Measurements from ENCODE around the gene SLC36A3. TPM values are rescaled to one million over a fixed set of nuclear protein-coding genes. Genes with fewer than 3 reads are reported as not detected.
A peak's percentile ranks its signal among the peaks of the same experiment; 100 is the strongest.
"Not testable (repeated sequence)": the region's sequence is repeated elsewhere in the genome, so short reads cannot be mapped to it uniquely, and the experiment has no call there.

The SLC36A3 gene
- total RNA-seq, 1 donor from 2014 or later = not detected

GRCh38 chr5:151239237-151239861 lies 64.2 kb downstream of the SLC36A3 start:
- Histone ChIP-seq H3K4me1 (peaks cover 0 to 4% of the 10 kb centered on the region in 2 donors), H3K4me3 (peak overlapping the region; percentile 37 to 45), H3K36me3 (no peaks in the 10 kb centered on the region), H3K27me3 (no peaks in the 10 kb centered on the region), H3K9me3 (no peaks in the 10 kb centered on the region), H3K27ac (peak overlapping the region; percentile 48 to 53)
- intact Hi-C loops (cut with DNase I) = loop anchor here (1.0 to 5.0 kb wide), 2 partner anchors 72 to 113 kb away; no protein-coding TSS in a partner anchor
- DNase-seq (ENCODE audit: low spot score in 2 of 2) = peak in 1 of 2 donors; percentile 90
- TF ChIP-seq CTCF (IDR thresholded peaks at IDR 0.05) = peak; percentile 72 to 92 (median 74)

DNA sequence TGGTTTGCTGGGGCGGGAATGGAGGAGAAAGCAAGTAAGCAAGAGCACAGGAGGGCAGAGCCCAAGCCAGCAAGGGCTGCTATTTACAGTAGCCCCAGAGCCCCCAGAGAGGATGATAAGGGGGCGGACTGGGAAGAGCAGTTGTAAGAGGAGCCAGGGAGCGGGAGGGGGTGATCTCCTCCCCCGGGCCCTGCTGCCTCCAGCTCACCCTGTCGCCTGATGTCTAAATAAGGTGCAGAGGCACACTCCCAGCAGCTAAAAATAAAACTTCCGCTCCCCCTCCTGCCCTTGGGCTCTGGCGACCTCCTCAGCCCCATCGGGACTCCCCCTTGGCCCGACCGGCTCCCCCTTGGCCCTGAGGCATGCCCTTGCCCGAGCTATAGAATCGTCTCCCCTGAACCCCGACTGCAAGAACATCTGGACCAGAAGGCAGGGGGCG lies 65.2 kb downstream of the SLC36A3 start:
- peak in 1 of 2 donors; percentile 74 for DNase-seq (ENCODE audit: low spot score in 2 of 2)
- H3K4me3 ChIP-seq = peak overlapping the region; percentile 37 to 45
- H3K4me1 ChIP-seq = peaks cover 0 to 4% of the 10 kb centered on the region in 2 donors
- H3K36me3 ChIP-seq = no peaks in the 10 kb centered on the region
- H3K27me3 ChIP-seq = no peaks in the 10 kb centered on the region
- intact Hi-C loops (cut with DNase I) = loop anchor here (1.0 to 5.0 kb wide), 2 partner anchors 15 to 71 kb away; no protein-coding TSS in a partner anchor
- peak overlapping the region; percentile 48 to 53 for H3K27ac ChIP-seq
- TF ChIP-seq CTCF (IDR thresholded peaks at IDR 0.05) = peak in 1 of 3 experiments; percentile 5
- no peaks in the 10 kb centered on the region for H3K9me3 ChIP-seq

GRCh38 chr5:151237685-151238084 lies 65.9 kb downstream of the SLC36A3 start:
- intact Hi-C loops (cut with DNase I) = loop anchor here (1.0 to 5.0 kb wide), 2 partner anchors 14 to 70 kb away; no protein-coding TSS in a partner anchor
- Histone ChIP-seq H3K4me3 (no peak overlapping the region), H3K4me1 (peaks cover 0 to 4% of the 10 kb centered on the region in 2 donors), H3K9me3 (no peaks in the 10 kb centered on the region), H3K27ac (peak overlapping the region; percentile 48 to 53), H3K27me3 (no peaks in the 10 kb centered on the region), H3K36me3 (no peaks in the 10 kb centered on the region)
- no peak for DNase-seq (ENCODE audit: low spot score in 2 of 2)
- no peak for TF ChIP-seq CTCF (IDR thresholded peaks at IDR 0.05)

GRCh38 chr5:151236888-151237287 lies 66.7 kb downstream of the SLC36A3 start:
- no peak for TF ChIP-seq CTCF (IDR thresholded peaks at IDR 0.05)
- no peak overlapping the region for H3K4me3 ChIP-seq
- no peaks in the 10 kb centered on the region for H3K9me3 ChIP-seq
- DNase-seq (ENCODE audit: low spot score in 2 of 2) = no peak
- no peak overlapping the region for H3K27ac ChIP-seq
- H3K27me3 ChIP-seq = no peaks in the 10 kb centered on the region
- peaks cover 0 to 4% of the 10 kb centered on the region in 2 donors for H3K4me1 ChIP-seq
- intact Hi-C loops (cut with DNase I) = loop anchor here (5.0 kb wide), 1 partner anchor 70 kb away; no protein-coding TSS in a partner anchor
- H3K36me3 ChIP-seq = no peaks in the 10 kb centered on the region

DNA sequence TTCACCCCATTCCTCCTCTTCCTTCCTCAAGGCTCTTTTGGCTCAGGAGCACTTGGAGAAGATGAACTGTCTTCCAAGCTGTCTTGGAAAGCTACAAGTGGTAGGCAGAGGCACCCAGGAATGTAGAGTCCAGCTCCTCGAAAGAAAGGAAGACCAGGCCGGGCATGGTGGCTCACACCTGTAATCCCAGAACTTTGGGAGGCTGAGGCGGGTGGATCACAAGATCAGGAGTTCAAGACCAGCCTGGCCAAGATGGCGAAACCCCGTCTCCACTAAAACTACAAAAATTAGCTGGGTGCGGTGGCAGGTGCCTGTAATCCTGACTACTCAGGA lies 68.4 kb downstream of the SLC36A3 start:
- not testable (repeated sequence) for H3K4me1 ChIP-seq; H3K36me3 ChIP-seq; H3K27me3 ChIP-seq; H3K4me3 ChIP-seq; H3K27ac ChIP-seq; DNase-seq (ENCODE audit: low spot score in 2 of 2); H3K9me3 ChIP-seq
- intact Hi-C loops (cut with DNase I) = loop anchor here (5.0 kb wide), 1 partner anchor 68 kb away; no protein-coding TSS in a partner anchor

GRCh38 chr5:151234476-151235238 lies 68.9 kb downstream of the SLC36A3 start:
- Histone ChIP-seq H3K9me3 (no peaks in the 10 kb centered on the region), H3K36me3 (no peaks in the 10 kb centered on the region), H3K4me3 (no peak overlapping the region), H3K27ac (peak overlapping the region in 1 of 2 donors; percentile 4), H3K4me1 (peaks cover 0 to 4% of the 10 kb centered on the region in 2 donors), H3K27me3 (no peaks in the 10 kb centered on the region)
- intact Hi-C loops (cut with DNase I) = loop anchor here (5.0 kb wide), 1 partner anchor 67 kb away; no protein-coding TSS in a partner anchor
- DNase-seq (ENCODE audit: low spot score in 2 of 2) = peak in 1 of 2 donors; percentile 82
- no peak for TF ChIP-seq CTCF (IDR thresholded peaks at IDR 0.05)

Measured in ascending aorta (tissue), 2 donors.